ENCODE results near the gene PTPN18.

DNA sequence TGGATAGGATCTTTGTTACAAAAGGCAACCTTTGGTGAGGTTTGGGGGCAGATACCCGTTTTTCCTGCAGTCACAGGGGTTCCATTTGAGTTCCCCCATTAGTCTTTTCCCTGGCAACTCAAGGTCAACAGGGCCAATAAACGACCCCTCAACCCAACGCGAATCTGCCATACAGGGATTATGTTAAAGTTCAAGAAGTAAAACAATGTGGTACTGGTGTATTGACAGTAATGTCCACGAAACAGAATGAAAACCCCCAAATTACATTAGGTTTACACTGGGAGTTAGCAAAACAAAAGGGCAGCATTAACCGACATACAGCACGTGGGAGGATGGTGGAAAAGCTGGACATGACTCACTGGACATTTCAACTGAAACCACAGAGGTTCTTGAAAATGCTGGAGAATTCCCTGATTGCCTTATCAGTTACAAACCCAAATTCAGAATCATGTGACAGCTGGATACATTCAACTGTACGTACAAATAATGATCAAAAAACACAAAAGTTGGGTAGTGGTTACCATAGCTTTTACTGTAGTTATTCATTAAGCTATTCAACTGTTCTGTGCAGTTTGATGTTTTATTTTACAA lies 18.0 kb upstream of the PTPN18 start:
- TF ChIP-seq EZH2 (IDR thresholded peaks at IDR 0.05; ENCODE audit: insufficient read depth, low read length) (no peak), CTCF (IDR thresholded peaks at IDR 0.05; ENCODE audit: insufficient read depth, low read depth, low read length) (no peak)

All from astrocyte (in vitro differentiated cells and primary cell).